GM06990 (cell line): Measurements from ENCODE around the gene ADCY9.
"Not testable (repeated sequence)": the region's sequence is repeated elsewhere in the genome, so short reads cannot be mapped to it uniquely, and the experiment has no call there.

Experiments used
- DNase-seq: peaks from one replicate; pipeline ENCODE4 v3.0.0-alpha.2; 2011; ENCODE audit not compliant: insufficient read length; ENCODE audit errors: extremely low read depth
- H3K27me3 ChIP-seq: replicated peaks from 2 replicates; pipeline ENCODE4 v1.6.0; 2011; ENCODE audit warnings: low read length; ENCODE audit not compliant: control insufficient read depth, insufficient read depth
- H3K36me3 ChIP-seq: 2 replicates; pipeline ENCODE4 v1.5.1; 2011; ENCODE audit warnings: low read length; ENCODE audit not compliant: control insufficient read depth, insufficient read depth
- H3K4me3 ChIP-seq: replicated peaks from 2 replicates; pipeline ENCODE4 v1.5.1; 2011; ENCODE audit warnings: low read depth, mild to moderate bottlenecking, control low read depth, low read length
- CTCF ChIP-seq: IDR thresholded peaks from 2 replicates; pipeline ENCODE4 v1.5.1; 2011; ENCODE audit warnings: low read length, control low read depth, mild to moderate bottlenecking, inconsistent platforms; ENCODE audit not compliant: insufficient read depth, poor library complexity, severe bottlenecking

The ADCY9 gene

GRCh38 chr16:3963203-3963602 lies 153.0 kb downstream of the ADCY9 start:
- Histone ChIP-seq H3K36me3 (no peaks in the 10 kb centered on the region), H3K4me3 (no peak overlapping the region), H3K27me3 (no peaks in the 10 kb centered on the region)
- DNase-seq: no peak
- no peak for TF ChIP-seq CTCF

GRCh38 chr16:3961449-3961849 lies 154.8 kb downstream of the ADCY9 start:
- no peak for DNase-seq
- no peak overlapping the region for H3K4me3 ChIP-seq
- H3K27me3 ChIP-seq: no peaks in the 10 kb centered on the region
- no peaks in the 10 kb centered on the region for H3K36me3 ChIP-seq
- TF ChIP-seq CTCF: no peak

- DNase-seq, H3K36me3 ChIP-seq, H3K4me3 ChIP-seq, H3K27me3 ChIP-seq: not testable (repeated sequence)
Observed at GRCh38 chr16:3959926-3960590, 156.2 kb downstream of the ADCY9 start.

GRCh38 chr16:3959148-3959547 lies 157.1 kb downstream of the ADCY9 start:
- no peaks in the 10 kb centered on the region for H3K36me3 ChIP-seq
- TF ChIP-seq CTCF: no peak
- no peak overlapping the region for H3K4me3 ChIP-seq
- no peak for DNase-seq
- H3K27me3 ChIP-seq: peaks cover 6% of the 10 kb centered on the region

- no peak overlapping the region for H3K4me3 ChIP-seq
- peaks cover 6% of the 10 kb centered on the region for H3K27me3 ChIP-seq
- DNase-seq: no peak
- no peak for TF ChIP-seq CTCF
- H3K36me3 ChIP-seq: no peaks in the 10 kb centered on the region
Observed at GRCh38 chr16:3957344-3957980, 158.8 kb downstream of the ADCY9 start.

GRCh38 chr16:3954411-3954921 lies 161.8 kb downstream of the ADCY9 start:
- peaks cover 6% of the 10 kb centered on the region for H3K27me3 ChIP-seq
- no peaks in the 10 kb centered on the region for H3K36me3 ChIP-seq
- no peak for DNase-seq
- no peak overlapping the region for H3K4me3 ChIP-seq
- no peak for TF ChIP-seq CTCF
